Activated T-cell treated with anti-CD3 and anti-CD28 coated beads for 4 hours (primary cell): ENCODE results near the gene PDE3B.
"Not testable (repeated sequence)": the region's sequence is repeated elsewhere in the genome, so short reads cannot be mapped to it uniquely, and the experiment has no call there.

Source experiments
- DNase-seq: peaks from one replicate; pipeline ENCODE4 v3.0.0-alpha.2; 2020

PDE3B gene

GRCh38 chr11:14642453-14642852 is 1.2 kb upstream of the PDE3B start:
- no peak for DNase-seq

GRCh38 chr11:14642873-14643696 is 519 bp upstream of the PDE3B start:
- DNase-seq, result peak; percentile 14

GRCh38 chr11:14644226-14645014 is 816 bp downstream of the PDE3B start:
- DNase-seq, result no peak

GRCh38 chr11:14645015-14645912 is 1.7 kb downstream of the PDE3B start:
- no peak for DNase-seq

- no peak for DNase-seq
Observed at GRCh38 chr11:14645985-14646900, 2.6 kb downstream of the PDE3B start.

- no peak for DNase-seq
Observed at GRCh38 chr11:14650064-14650463, 6.5 kb downstream of the PDE3B start.

GRCh38 chr11:14653090-14653489 is 9.5 kb downstream of the PDE3B start:
- no peak for DNase-seq

GRCh38 chr11:14655435-14655834 is 11.8 kb downstream of the PDE3B start:
- no peak for DNase-seq

- DNase-seq, result no peak
Observed at GRCh38 chr11:14656536-14657457, 13.2 kb downstream of the PDE3B start.

GRCh38 chr11:14657841-14658240 is 14.2 kb downstream of the PDE3B start:
- no peak for DNase-seq

GRCh38 chr11:14664926-14665325 is 21.3 kb downstream of the PDE3B start:
- not testable (repeated sequence) for DNase-seq

GRCh38 chr11:14667329-14667728 is 23.7 kb downstream of the PDE3B start:
- not testable (repeated sequence) for DNase-seq

GRCh38 chr11:14668731-14669301 is 25.2 kb downstream of the PDE3B start:
- DNase-seq, result no peak

- no peak for DNase-seq
Observed at GRCh38 chr11:14669499-14669898, 25.9 kb downstream of the PDE3B start.

- DNase-seq, result no peak
Observed at GRCh38 chr11:14669958-14670357, 26.4 kb downstream of the PDE3B start.

- DNase-seq, result no peak
Observed at GRCh38 chr11:14672635-14673034, 29.0 kb downstream of the PDE3B start.

GRCh38 chr11:14673421-14673820 is 29.8 kb downstream of the PDE3B start:
- no peak for DNase-seq

GRCh38 chr11:14673824-14674405 is 30.3 kb downstream of the PDE3B start:
- DNase-seq, result no peak

- DNase-seq, result no peak
Observed at GRCh38 chr11:14676068-14676467, 32.5 kb downstream of the PDE3B start.

- no peak for DNase-seq
Observed at GRCh38 chr11:14677146-14677545, 33.5 kb downstream of the PDE3B start.
